HG02759 (cell line): ENCODE data around the gene BCCIP.

Experiments used
- ATAC-seq: cut with Tn5 transposase; IDR thresholded peaks from one replicate; pipeline ENCODE4 v1.9.1; 2021; ENCODE audit warnings: mild to moderate bottlenecking, moderate library complexity; ENCODE audit not compliant: unreplicated experiment

BCCIP gene

GRCh38 chr10:125822878-125823662 is at the start of gene BCCIP, which contains the start of gene UROS:
BCCIP (plus strand) TSS chr10:125823546; CDS start chr10:125823558, 12 bp downstream.
UROS (minus strand) TSS chr10:125823258; CDS start chr10:125816499, 6,759 bp downstream.
- ATAC-seq, result peak; percentile 81

- ATAC-seq, result no peak
These were observed 49.4 kb upstream of the BCCIP start for GRCh38 chr10:125773687-125774543.

GRCh38 chr10:125774581-125775191 is 48.7 kb upstream of the BCCIP start:
- ATAC-seq, result no peak

- no peak for ATAC-seq
These were observed 47.7 kb upstream of the BCCIP start, which contains the start of gene MMP21 for GRCh38 chr10:125775491-125776106. MMP21 (minus strand) TSS chr10:125775821; CDS start chr10:125775821, 0 bp downstream.

- ATAC-seq, result no peak
These were observed 45.5 kb upstream of the BCCIP start for GRCh38 chr10:125777806-125778205.

GRCh38 chr10:125778556-125778955 is 44.8 kb upstream of the BCCIP start:
- ATAC-seq, result no peak

GRCh38 chr10:125779403-125780327 is 43.7 kb upstream of the BCCIP start:
- no peak for ATAC-seq

- ATAC-seq, result no peak
These were observed 42.0 kb upstream of the BCCIP start for GRCh38 chr10:125781374-125781773.

GRCh38 chr10:125782054-125782453 is 41.3 kb upstream of the BCCIP start:
- ATAC-seq, result no peak

GRCh38 chr10:125782616-125783015 is 40.7 kb upstream of the BCCIP start:
- no peak for ATAC-seq

- no peak for ATAC-seq
These were observed 39.9 kb upstream of the BCCIP start for GRCh38 chr10:125783408-125783807.

GRCh38 chr10:125783957-125784356 is 39.4 kb upstream of the BCCIP start:
- ATAC-seq, result peak; percentile 79

- ATAC-seq, result no peak
These were observed 37.6 kb upstream of the BCCIP start for GRCh38 chr10:125785791-125786190.

GRCh38 chr10:125788156-125789034 is 35.0 kb upstream of the BCCIP start:
- no peak for ATAC-seq

- ATAC-seq, result no peak
These were observed 30.7 kb upstream of the BCCIP start for GRCh38 chr10:125792342-125793300.

GRCh38 chr10:125795128-125795527 is 28.2 kb upstream of the BCCIP start:
- no peak for ATAC-seq

GRCh38 chr10:125795637-125796190 is 27.6 kb upstream of the BCCIP start:
- no peak for ATAC-seq
